Gastroesophageal sphincter (tissue), 3 donors: Measurements from ENCODE around the gene TMPRSS3.

Source experiments
- CTCF ChIP-seq, 4 experiments: fragments of 200-600 bp in 2 of 4; fragments of 450-650 bp in 2 of 4; sonication (generic) in 1 of 4; IDR thresholded peaks; one replicate each; pipeline ENCODE4 v1.5.1; 2017 to 2019; ENCODE audit warnings: antibody characterized with exemption in 4 of 4, mild to moderate bottlenecking in 2 of 4, moderate library complexity in 2 of 4
- EP300 ChIP-seq: sonication (generic); formaldehyde crosslinking; IDR thresholded peaks from one replicate; pipeline ENCODE4 v1.6.1; 2017; ENCODE audit warnings: antibody characterized with exemption, mild to moderate bottlenecking
- POLR2A ChIP-seq, 2 donors: fragments of 450-650 bp; IDR thresholded peaks; one replicate each; pipeline ENCODE4 v1.6.1; 2017; ENCODE audit warnings: antibody characterized with exemption in 2 of 2, mild to moderate bottlenecking in 2 of 2, moderate library complexity in 1 of 2
- POLR2AphosphoS5 ChIP-seq: sonication (generic); formaldehyde crosslinking; IDR thresholded peaks from one replicate; pipeline ENCODE4 v1.6.1; 2017; ENCODE audit warnings: antibody characterized with exemption

- TF ChIP-seq CTCF (IDR thresholded peaks at IDR 0.05) (no peak), EP300 (no peak), POLR2AphosphoS5 (no peak), POLR2A (IDR thresholded peaks at IDR 0.05) (no peak)
Observed at GRCh38 chr21:42434884-42435283, 39.0 kb upstream of the TMPRSS3 start.
